Activated CD4-positive, alpha-beta memory T cell treated with anti-CD3 and anti-CD28 coated beads, Interleukin-2, amount 10 ng/mL, durations not matched to agents 7 days and 5 days (primary cell): ENCODE measurements around the gene TSFM. TPM values are rescaled to one million over a fixed set of nuclear protein-coding genes. Genes with fewer than 3 reads are reported as not detected.
A peak's percentile ranks its signal among the peaks of the same experiment; 100 is the strongest.

Source experiments
- CTCF ChIA-PET: fragments of 350-600 bp; sonication (Branson Sonifier 250); formaldehyde crosslinking; loops from one replicate; lab custom pipeline; 2021; ENCODE audit warnings: antibody characterized with exemption, inconsistent platforms; lab: Charles Lee
- POLR2A ChIA-PET: fragments of 350-600 bp; sonication (Branson Sonifier 250); formaldehyde crosslinking; loops from one replicate; lab custom pipeline; 2021; ENCODE audit warnings: antibody characterized with exemption; lab: Charles Lee
- DNase-seq: peaks from one replicate; pipeline ENCODE4 v3.0.0-alpha.2; 2020
- H3K27ac Mint-ChIP-seq: one replicate; pipeline ENCODE4 v1.8.0; 2021; ENCODE audit warnings: mild to moderate bottlenecking, mixed read lengths
- H3K27me3 Mint-ChIP-seq: one replicate; pipeline ENCODE4 v1.8.0; 2021; ENCODE audit warnings: mixed read lengths
- H3K36me3 Mint-ChIP-seq: one replicate; pipeline ENCODE4 v1.8.0; 2021; ENCODE audit warnings: low read depth, mixed read lengths
- H3K4me1 Mint-ChIP-seq: one replicate; pipeline ENCODE4 v1.8.0; 2021; ENCODE audit warnings: mixed read lengths
- H3K4me3 Mint-ChIP-seq: one replicate; pipeline ENCODE4 v1.8.0; 2021; ENCODE audit warnings: mild to moderate bottlenecking, mixed read lengths
- H3K9me3 Mint-ChIP-seq: one replicate; pipeline ENCODE4 v1.8.0; 2021; ENCODE audit warnings: mixed read lengths
- total RNA-seq, 2 experiments: library from RNA; stranded (reverse); gene quantifications; one replicate each; pipeline ENCODE4 v1.2.3, GENCODE V29; 2021

The TSFM gene
- 10 to 100 TPM; 28.9 to 31.5 TPM for total RNA-seq

GRCh38 chr12:57782608-57783465 is at the start of gene TSFM:
Gene TSFM, plus strand, starts transcription at chr12:57782787. Its CDS starts 15 bp downstream, at chr12:57782802.
- peak within 1 kb of the TSS; percentile 87 for H3K27ac Mint-ChIP-seq
- peaks cover 47% of the 10 kb centered on the region for H3K4me1 Mint-ChIP-seq
- no peaks in the 10 kb centered on the region for H3K9me3 Mint-ChIP-seq
- no peaks in the 10 kb centered on the region for H3K27me3 Mint-ChIP-seq
- ChIA-PET POLR2A (interaction anchor here (0.7 to 2.4 kb wide), 20 partner anchors 9 to 304 kb away, joined by 3 to 15 read pairs (median 5); partner anchors contain the start of genes ATP23, CTDSP2, CYP27B1 and EEF1AKMT3), CTCF (interaction anchor here (0.7 to 2.8 kb wide), 20 partner anchors 9 to 154 kb away, joined by 3 to 32 read pairs (median 6); partner anchors contain the start of genes CTDSP2, CYP27B1, EEF1AKMT3 and METTL1)
- peak within 1 kb of the TSS; percentile 99 for H3K4me3 Mint-ChIP-seq
- peaks cover 38% of the 10 kb centered on the region for H3K36me3 Mint-ChIP-seq
- peak; percentile 97 for DNase-seq

- Mint-ChIP-seq H3K27ac (no peak overlapping the region), H3K27me3 (no peaks in the 10 kb centered on the region), H3K4me3 (no peak overlapping the region), H3K36me3 (peaks cover 73% of the 10 kb centered on the region), H3K9me3 (no peaks in the 10 kb centered on the region), H3K4me1 (peaks cover 12% of the 10 kb centered on the region)
- no peak for DNase-seq
- CTCF ChIA-PET = no interaction called here
- POLR2A ChIA-PET = interaction anchor here (3.2 kb wide), 1 partner anchor 11 kb away, joined by 11 read pairs; no protein-coding TSS in a partner anchor
These were observed 48.7 kb upstream of the TSFM start for GRCh38 chr12:57733928-57734327.

- no peaks in the 10 kb centered on the region for H3K9me3 Mint-ChIP-seq
- CTCF ChIA-PET = no interaction called here
- H3K36me3 Mint-ChIP-seq = peaks cover 74% of the 10 kb centered on the region
These were observed 48.0 kb upstream of the TSFM start for GRCh38 chr12:57734591-57734990.

GRCh38 chr12:57735198-57735855 is 47.3 kb upstream of the TSFM start:
- CTCF ChIA-PET = no interaction called here
- POLR2A ChIA-PET = interaction anchor here (1.4 kb wide), 1 partner anchor 16 kb away, joined by 6 read pairs; no protein-coding TSS in a partner anchor
- Mint-ChIP-seq H3K36me3 (peaks cover 67% of the 10 kb centered on the region), H3K27ac (no peak overlapping the region), H3K27me3 (no peaks in the 10 kb centered on the region), H3K4me3 (no peak overlapping the region), H3K9me3 (no peaks in the 10 kb centered on the region), H3K4me1 (peaks cover 24% of the 10 kb centered on the region)
- DNase-seq = no peak

More at GRCh38 chr12:57734591-57734990, 48.0 kb upstream of the TSFM start:
- DNase-seq = no peak
- no peak overlapping the region for H3K27ac Mint-ChIP-seq
- H3K4me1 Mint-ChIP-seq = peaks cover 18% of the 10 kb centered on the region
- POLR2A ChIA-PET = interaction anchor here (1.4 kb wide), 1 partner anchor 15 kb away, joined by 6 read pairs; no protein-coding TSS in a partner anchor
- no peak overlapping the region for H3K4me3 Mint-ChIP-seq
- H3K27me3 Mint-ChIP-seq = no peaks in the 10 kb centered on the region

- Mint-ChIP-seq H3K4me1 (peaks cover 30% of the 10 kb centered on the region), H3K36me3 (peaks cover 66% of the 10 kb centered on the region), H3K27ac (no peak overlapping the region), H3K9me3 (no peaks in the 10 kb centered on the region), H3K27me3 (no peaks in the 10 kb centered on the region), H3K4me3 (no peak overlapping the region)
- no peak for DNase-seq
- ChIA-PET POLR2A (interaction anchor here (1.4 kb wide), 1 partner anchor 16 kb away, joined by 6 read pairs; no protein-coding TSS in a partner anchor), CTCF (no interaction called here)
These were observed 46.4 kb upstream of the TSFM start for GRCh38 chr12:57735952-57736740.

- H3K27me3 Mint-ChIP-seq = no peaks in the 10 kb centered on the region
- CTCF ChIA-PET = no interaction called here
- POLR2A ChIA-PET = no interaction called here
- H3K9me3 Mint-ChIP-seq = no peaks in the 10 kb centered on the region
- no peak overlapping the region for H3K4me3 Mint-ChIP-seq
- peaks cover 62% of the 10 kb centered on the region for H3K36me3 Mint-ChIP-seq
- DNase-seq = no peak
- H3K27ac Mint-ChIP-seq = no peak overlapping the region
- H3K4me1 Mint-ChIP-seq = peaks cover 30% of the 10 kb centered on the region
These were observed 45.7 kb upstream of the TSFM start for GRCh38 chr12:57736741-57737466.

- no peak for DNase-seq
- ChIA-PET CTCF (no interaction called here), POLR2A (no interaction called here)
- H3K9me3 Mint-ChIP-seq = no peaks in the 10 kb centered on the region
- H3K4me3 Mint-ChIP-seq = no peak overlapping the region
- no peaks in the 10 kb centered on the region for H3K27me3 Mint-ChIP-seq
- peaks cover 37% of the 10 kb centered on the region for H3K4me1 Mint-ChIP-seq
- H3K27ac Mint-ChIP-seq = no peak overlapping the region
- H3K36me3 Mint-ChIP-seq = peaks cover 53% of the 10 kb centered on the region
These were observed 44.8 kb upstream of the TSFM start for GRCh38 chr12:57737467-57738460.

- Mint-ChIP-seq H3K36me3 (peaks cover 43% of the 10 kb centered on the region), H3K9me3 (no peaks in the 10 kb centered on the region), H3K27ac (peak within 1 kb of the TSS; percentile 80), H3K4me1 (peaks cover 42% of the 10 kb centered on the region), H3K27me3 (no peaks in the 10 kb centered on the region), H3K4me3 (peak within 1 kb of the TSS; percentile 63)
- CTCF ChIA-PET = no interaction called here
- DNase-seq = no peak
- POLR2A ChIA-PET = no interaction called here
These were observed 43.8 kb upstream of the TSFM start, which contains the start of gene AGAP2 for GRCh38 chr12:57738661-57739237. Gene AGAP2, minus strand, starts transcription at chr12:57738742. Its CDS starts 496 bp downstream, at chr12:57738246.

GRCh38 chr12:57739387-57739786 is 43.2 kb upstream of the TSFM start:
- peak overlapping the region; percentile 80 for H3K27ac Mint-ChIP-seq
- POLR2A ChIA-PET = interaction anchor here (3.3 kb wide), 1 partner anchor 19 kb away, joined by 27 read pairs; no protein-coding TSS in a partner anchor
- CTCF ChIA-PET = no interaction called here

GRCh38 chr12:57739914-57740538 is 42.6 kb upstream of the TSFM start:
- H3K9me3 Mint-ChIP-seq = no peaks in the 10 kb centered on the region
- DNase-seq = no peak
- POLR2A ChIA-PET = interaction anchor here (1.6 to 3.3 kb wide), 5 partner anchors 9 to 262 kb away, joined by 3 to 27 read pairs (median 12); no protein-coding TSS in a partner anchor
- peaks cover 35% of the 10 kb centered on the region for H3K36me3 Mint-ChIP-seq
- no peaks in the 10 kb centered on the region for H3K27me3 Mint-ChIP-seq
- H3K4me1 Mint-ChIP-seq = peaks cover 52% of the 10 kb centered on the region
- CTCF ChIA-PET = interaction anchor here (1.6 to 2.5 kb wide), 3 partner anchors 17 to 281 kb away, joined by 6 to 16 read pairs (median 9); partner anchors contain the start of gene GLI1
- no peak overlapping the region for H3K27ac Mint-ChIP-seq
- H3K4me3 Mint-ChIP-seq = peak overlapping the region; percentile 83

More at GRCh38 chr12:57739387-57739786, 43.2 kb upstream of the TSFM start:
- no peak for DNase-seq
- Mint-ChIP-seq H3K27me3 (no peaks in the 10 kb centered on the region), H3K4me1 (peaks cover 49% of the 10 kb centered on the region), H3K9me3 (no peaks in the 10 kb centered on the region), H3K4me3 (peak overlapping the region; percentile 63), H3K36me3 (peaks cover 38% of the 10 kb centered on the region)
